T-helper 9 cell (primary cell): Measurements from ENCODE around the gene CTNNBIP1.

Experiments
- DNase-seq: peaks from one replicate; pipeline ENCODE4 v3.0.0-alpha.2; 2020

CTNNBIP1 gene

DNA sequence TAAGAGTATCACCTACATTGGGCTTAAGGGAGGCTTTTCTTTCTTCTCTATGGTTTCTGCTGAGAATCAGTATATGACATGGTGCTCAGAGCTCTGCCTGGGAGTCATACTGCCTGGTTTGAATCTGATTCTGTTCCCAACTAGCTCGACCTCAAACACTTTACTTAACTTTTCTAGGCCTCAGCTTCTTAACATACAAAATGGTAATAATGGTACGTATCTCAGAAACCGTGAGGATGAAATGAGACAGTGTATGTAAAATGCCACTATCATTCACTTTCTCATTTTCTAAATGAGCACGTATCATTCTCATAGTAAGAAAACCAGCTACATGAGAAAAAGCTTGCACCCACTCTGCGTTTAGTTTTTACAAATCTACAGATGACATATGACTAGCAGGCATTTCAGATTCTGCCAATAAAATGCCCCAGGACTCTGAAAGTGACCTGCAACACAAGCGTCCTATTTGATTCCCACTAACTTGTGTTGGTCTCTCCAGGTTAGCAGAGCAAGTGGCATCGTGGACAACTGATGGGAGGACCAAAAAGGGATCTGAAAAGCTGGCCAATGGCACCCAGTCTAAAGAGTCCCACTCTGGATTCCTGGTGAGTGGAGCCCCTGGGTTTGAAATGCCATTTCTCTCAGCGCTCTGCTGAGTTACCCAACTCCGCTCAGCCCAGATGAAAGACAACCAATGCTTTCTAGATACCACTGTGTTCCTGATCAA, 6.1 kb downstream of the CTNNBIP1 start:
- DNase-seq: no peak

GRCh38 chr1:9902060-9902452, 8.0 kb downstream of the CTNNBIP1 start:
- no peak for DNase-seq

- no peak for DNase-seq
Measured at GRCh38 chr1:9901148-9902059, 8.7 kb downstream of the CTNNBIP1 start.

- DNase-seq: no peak
Measured at GRCh38 chr1:9900142-9901043, 9.7 kb downstream of the CTNNBIP1 start.

DNA sequence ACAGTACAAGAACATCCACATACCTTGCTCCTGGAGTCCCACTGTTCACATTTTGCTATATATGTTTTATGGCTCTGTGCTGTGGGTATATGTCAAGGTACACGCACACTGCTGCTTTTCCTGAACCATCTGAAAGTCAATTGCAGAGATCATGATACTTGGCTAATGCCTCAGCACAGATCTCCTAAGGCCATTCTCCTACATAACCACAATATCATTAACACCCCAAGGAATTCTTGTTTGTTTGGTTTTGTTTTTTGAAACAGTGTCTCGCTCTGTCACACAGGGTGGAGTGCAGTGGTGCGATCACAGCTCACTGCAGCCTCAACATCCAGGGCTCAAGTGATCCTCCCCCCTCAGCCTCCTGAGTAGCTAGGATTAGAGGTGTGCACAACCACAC, 16.0 kb downstream of the CTNNBIP1 start:
- no peak for DNase-seq

DNA sequence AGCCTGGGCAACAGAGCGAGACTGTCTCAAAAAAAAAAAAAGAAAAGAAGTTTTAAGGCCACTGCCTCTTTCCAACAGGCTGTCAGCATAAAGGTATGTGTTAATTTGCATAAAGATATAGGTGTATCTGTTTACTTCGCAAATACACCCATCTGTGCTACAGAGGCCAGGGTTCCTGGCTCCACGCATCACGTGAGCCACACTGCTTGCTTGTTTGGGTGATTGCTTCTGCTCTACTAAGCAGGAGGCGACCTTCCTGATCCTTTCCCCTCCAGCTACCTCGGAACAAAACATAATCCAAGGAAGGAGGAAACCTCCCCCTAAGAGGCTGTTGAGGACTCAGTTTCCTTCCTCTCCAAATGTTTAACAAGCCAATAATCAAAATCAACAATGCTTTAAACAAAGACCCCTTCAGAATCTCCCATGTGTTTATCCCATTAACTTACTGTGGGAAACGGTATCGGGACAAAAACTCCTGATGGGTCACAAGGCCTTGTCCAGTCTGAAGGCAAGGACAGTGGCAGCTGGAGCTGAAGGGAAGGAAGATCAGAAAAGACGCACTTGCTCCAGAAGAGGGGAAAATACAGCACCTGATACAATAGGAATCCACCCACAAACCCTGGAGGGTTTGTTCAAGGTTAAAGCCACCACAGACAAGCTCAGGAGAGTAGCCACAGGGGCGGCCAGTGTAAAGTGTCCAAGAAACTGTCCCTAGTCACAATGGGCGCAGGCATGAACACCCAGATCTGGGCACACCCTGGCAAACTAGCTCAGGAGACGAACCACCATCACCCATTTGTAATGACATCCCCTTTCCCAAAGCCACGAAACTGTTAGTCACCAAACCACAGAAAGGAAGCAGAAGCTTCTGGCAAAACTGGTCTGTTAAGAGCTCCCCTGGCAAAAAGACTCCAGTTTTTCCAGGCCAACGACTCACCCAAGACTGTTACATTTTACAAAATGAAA, 17.2 kb downstream of the CTNNBIP1 start:
- no peak for DNase-seq

- DNase-seq: no peak
Measured at GRCh38 chr1:9891207-9891606, 18.9 kb downstream of the CTNNBIP1 start.

DNA sequence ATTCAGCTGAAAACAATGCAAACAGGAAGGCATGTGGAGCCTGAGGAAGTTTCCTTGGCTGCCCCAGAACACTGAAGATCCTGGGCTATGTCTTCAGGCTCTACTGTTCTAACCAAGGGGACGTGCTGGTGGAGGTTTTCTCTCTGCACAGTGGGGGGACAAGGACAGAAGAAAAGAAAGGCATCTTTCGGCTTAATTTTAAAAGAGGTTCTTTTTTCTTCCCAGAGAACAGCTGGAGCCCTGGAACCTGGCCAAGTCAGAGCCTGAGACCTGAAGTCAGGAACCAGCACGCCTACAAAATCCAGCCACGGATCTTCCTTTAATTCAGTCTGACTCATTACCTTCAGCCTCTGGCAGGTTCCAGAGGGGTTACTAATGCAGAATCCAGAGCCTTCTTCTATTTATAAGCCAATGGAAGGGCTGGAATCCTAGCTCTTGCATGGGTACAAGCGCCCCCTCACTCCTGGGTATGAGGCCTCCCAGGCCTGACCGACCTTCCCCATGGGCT, 19.8 kb downstream of the CTNNBIP1 start:
- DNase-seq: no peak

DNA sequence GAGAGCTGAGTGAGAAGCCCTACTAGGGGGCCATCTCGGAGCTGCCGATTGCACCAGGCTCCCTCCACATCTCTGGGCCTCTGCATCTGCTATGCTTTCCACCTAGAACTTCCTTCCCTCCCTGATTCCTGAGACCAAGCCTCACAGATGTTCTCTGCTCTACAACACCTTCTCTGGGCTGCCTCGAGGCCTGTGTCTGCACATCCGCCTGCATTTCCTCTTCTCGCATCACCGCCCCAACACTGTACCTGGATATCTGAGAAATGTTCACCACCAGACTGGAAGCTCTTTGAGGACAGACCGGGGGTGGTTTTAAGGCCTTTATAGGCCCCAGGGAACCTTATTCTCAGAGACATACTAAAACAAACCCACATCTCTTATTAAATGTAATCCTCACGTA, 20.7 kb downstream of the CTNNBIP1 start:
- no peak for DNase-seq

DNA sequence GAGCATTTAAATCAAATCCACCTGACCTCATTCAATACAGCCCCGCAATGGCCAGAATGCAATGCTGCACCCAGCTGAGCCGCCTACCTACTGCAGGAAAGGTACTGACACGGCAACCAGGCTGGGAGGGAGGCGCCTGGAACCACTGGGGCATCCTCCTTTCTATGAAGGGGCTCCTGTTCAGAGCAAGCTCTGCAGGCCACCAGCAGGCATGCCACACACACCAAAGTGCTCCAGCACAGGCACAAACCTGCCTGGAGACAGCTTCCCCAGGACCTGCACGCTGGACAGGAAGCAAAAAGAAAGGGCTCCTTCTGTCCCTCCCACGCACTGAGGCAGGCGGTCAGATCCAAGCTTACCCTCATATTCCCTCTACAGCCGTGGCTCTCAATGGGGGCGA, 21.2 kb downstream of the CTNNBIP1 start:
- no peak for DNase-seq

GRCh38 chr1:9887070-9887469, 23.0 kb downstream of the CTNNBIP1 start:
- DNase-seq: no peak

DNA sequence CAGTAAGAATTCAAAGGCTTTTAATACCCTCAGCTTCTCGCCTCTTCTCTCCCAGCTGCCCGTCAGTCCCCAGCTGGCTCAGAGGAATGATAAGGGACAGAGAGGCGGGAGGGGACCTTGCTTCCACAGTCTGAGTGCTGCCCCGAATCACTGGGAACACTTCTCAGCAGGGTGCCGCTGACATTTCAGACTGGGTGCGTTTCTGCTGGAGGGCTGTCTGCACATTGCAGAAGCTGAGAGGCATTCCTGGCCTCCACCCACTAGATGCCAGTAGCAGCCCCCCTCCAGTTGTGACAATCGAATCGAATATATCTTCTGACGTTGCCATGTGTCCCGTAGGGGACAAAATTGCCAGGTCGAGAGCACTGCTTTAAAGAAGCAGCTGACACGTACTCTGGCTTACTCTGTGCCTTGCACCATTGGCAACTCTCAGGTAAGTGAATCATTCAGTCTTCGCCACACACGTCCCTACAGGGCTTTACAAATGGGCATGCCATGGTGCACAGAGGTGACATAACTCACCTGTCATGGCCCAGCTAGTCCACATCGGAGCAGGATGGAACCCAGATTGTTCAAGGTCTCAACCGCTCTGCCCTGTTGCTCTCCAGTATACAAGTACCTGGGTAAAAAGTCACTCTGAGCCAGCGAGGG, 23.9 kb downstream of the CTNNBIP1 start:
- DNase-seq: no peak

- DNase-seq: no peak
Measured at GRCh38 chr1:9884805-9885204, 25.3 kb downstream of the CTNNBIP1 start.

GRCh38 chr1:9883585-9884449, 26.3 kb downstream of the CTNNBIP1 start:
- no peak for DNase-seq

DNA sequence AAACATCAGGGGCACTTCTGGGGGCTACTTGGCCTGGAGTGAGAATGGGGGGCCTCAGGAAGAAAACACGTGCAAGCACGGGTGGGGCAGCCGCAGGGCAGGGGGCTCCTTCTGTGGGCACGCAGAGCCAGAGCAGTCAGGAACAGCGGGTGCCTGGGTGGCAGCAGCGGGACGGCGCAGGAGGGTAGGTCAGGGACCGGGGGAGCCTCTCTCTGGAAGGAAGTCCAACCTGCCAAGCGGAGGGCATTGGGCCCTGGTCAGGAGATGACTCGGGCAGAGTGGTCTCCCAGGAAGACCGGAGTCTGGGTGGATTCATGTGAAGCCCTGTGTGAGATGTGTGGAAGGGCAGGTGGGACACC, 27.1 kb downstream of the CTNNBIP1 start:
- no peak for DNase-seq

DNA sequence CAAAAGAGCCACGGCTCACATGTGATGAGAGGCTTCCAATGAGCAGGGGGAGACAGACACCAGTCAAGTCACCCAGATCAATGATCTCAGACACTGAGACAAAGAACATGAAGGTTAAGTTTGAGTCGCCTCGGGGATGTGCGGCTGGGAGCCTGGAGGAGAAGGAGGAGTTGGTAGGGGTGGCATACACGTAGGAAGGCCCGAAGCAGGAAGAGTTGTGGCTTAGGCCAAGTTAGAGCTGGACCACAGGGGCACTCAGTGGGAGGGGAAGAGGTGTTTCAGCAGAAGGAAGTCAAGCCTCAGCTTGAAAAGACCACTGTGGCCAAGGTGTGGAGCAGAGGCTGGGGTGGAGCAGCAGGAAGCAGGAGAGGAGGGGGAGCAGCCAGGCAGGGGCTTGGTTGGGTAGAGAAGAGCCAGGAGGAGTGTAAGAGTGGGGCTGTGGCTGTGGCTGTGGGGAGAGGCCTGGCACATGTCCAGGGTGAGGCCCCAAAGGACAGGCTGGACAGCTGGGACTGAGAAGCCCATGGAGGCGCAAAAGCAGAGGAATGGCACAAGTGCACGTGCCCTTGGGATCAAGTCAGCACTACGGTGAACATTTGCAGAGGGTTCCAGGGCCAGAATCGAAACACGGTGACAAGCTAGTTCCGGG, 27.6 kb downstream of the CTNNBIP1 start:
- DNase-seq: no peak

- no peak for DNase-seq
Measured at GRCh38 chr1:9881838-9882249, 28.2 kb downstream of the CTNNBIP1 start.

DNA sequence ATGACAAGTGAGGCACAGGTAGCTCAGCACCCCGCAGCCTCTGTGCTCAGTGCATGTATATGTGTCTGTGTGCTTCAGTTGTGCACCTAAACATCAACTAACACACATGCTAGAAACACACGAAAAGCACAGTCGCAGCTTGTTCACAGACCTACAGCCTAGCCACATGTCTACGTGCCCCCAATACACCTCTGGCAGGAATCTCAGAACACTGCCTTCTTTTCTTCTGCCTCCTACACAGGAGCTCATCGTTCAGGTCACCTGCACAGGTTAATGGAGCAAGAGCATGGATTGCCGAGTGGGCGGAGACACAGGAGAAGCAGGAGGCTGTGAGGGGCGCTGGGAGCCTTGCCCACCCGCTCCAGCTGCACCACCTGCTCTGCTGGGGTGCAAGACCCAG, 31.7 kb downstream of the CTNNBIP1 start:
- DNase-seq: no peak

DNA sequence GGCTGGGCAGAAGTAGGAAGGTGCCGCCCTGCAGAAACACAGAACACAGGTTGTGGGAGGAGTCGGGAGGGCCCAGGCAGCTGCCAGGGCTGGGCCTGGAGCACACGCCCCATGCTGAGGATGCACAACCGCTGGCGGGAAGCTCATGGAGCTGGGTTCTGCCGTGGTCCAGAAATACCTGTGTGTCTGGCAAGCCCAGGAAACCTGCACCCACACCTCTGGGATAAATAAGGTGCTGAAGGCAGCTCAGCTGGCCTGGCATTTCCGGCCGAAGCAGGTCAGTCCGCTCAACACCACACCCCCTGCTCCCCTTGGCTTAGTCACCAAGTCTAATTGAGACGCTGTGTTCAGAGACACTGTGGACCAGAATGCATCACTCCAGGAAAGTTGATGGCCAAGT, 32.1 kb downstream of the CTNNBIP1 start:
- DNase-seq: no peak

DNA sequence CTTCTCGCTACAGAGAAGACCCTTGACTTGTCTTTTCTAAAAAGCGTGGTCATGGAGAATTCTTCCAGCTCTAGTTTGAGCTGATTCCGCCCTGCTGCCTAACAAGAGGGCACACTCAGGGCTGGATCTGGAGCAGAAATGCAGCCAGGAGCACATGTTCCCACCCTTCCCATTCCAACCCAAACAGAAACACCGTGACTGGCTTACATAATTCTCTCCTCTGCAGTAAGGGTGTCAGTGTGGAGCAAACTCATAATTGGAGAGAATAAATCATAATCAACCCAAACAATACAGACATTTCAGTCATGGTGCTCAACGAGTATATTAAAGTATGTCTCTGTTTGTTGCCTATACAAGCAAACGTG, 34.5 kb downstream of the CTNNBIP1 start:
- DNase-seq: no peak
